Measurements from ENCODE around the gene CARMIL3.
"Not testable (repeated sequence)": the region's sequence is repeated elsewhere in the genome, so short reads cannot be mapped to it uniquely, and the experiment has no call there.

CARMIL3 gene

GRCh38 chr14:24093207-24093900 is 41.5 kb downstream of the CARMIL3 start:
- no peak for DNase-seq (ENCODE audit: low read depth in 1 of 2, low spot score in 1 of 2)

GRCh38 chr14:24093901-24094840 is 42.4 kb downstream of the CARMIL3 start, which contains the start of gene PCK2:
Gene PCK2 (plus strand): TSS chr14:24094311. CDS start chr14:24094406, 95 bp downstream.
- peak; percentile 68 to 83 for DNase-seq (ENCODE audit: low read depth in 1 of 2, low spot score in 1 of 2)

- DNase-seq (ENCODE audit: low read depth in 1 of 2, low spot score in 1 of 2), result peak in 1 of 2 donors; percentile 22
These were observed 43.0 kb downstream of the CARMIL3 start for GRCh38 chr14:24094841-24095270.

GRCh38 chr14:24095271-24096068 is 43.7 kb downstream of the CARMIL3 start:
- peak in 1 of 2 donors; percentile 37 for DNase-seq (ENCODE audit: low read depth in 1 of 2, low spot score in 1 of 2)

- DNase-seq (ENCODE audit: low read depth in 1 of 2, low spot score in 1 of 2), result no peak
These were observed 44.9 kb downstream of the CARMIL3 start for GRCh38 chr14:24096545-24097181.

- no peak for DNase-seq (ENCODE audit: low read depth in 1 of 2, low spot score in 1 of 2)
These were observed 46.6 kb downstream of the CARMIL3 start for GRCh38 chr14:24098229-24098926.

GRCh38 chr14:24098927-24099813 is 47.4 kb downstream of the CARMIL3 start:
- DNase-seq (ENCODE audit: low read depth in 1 of 2, low spot score in 1 of 2), result no peak

GRCh38 chr14:24100197-24100981 is 48.6 kb downstream of the CARMIL3 start:
- no peak for DNase-seq (ENCODE audit: low read depth in 1 of 2, low spot score in 1 of 2)

GRCh38 chr14:24100982-24101494 is 49.2 kb downstream of the CARMIL3 start:
- no peak for DNase-seq (ENCODE audit: low read depth in 1 of 2, low spot score in 1 of 2)

- DNase-seq (ENCODE audit: low read depth in 1 of 2, low spot score in 1 of 2), result no peak
These were observed 50.7 kb downstream of the CARMIL3 start for GRCh38 chr14:24102357-24103048.

- DNase-seq (ENCODE audit: low read depth in 1 of 2, low spot score in 1 of 2), result no peak
These were observed 51.6 kb downstream of the CARMIL3 start for GRCh38 chr14:24103451-24103850.

GRCh38 chr14:24105609-24106239 is 53.9 kb downstream of the CARMIL3 start:
- DNase-seq (ENCODE audit: low read depth in 1 of 2, low spot score in 1 of 2), result not testable (repeated sequence)

GRCh38 chr14:24106672-24107271 is 55.0 kb downstream of the CARMIL3 start:
- DNase-seq (ENCODE audit: low read depth in 1 of 2, low spot score in 1 of 2), result no peak

GRCh38 chr14:24108336-24108874 is 56.6 kb downstream of the CARMIL3 start:
- DNase-seq (ENCODE audit: low read depth in 1 of 2, low spot score in 1 of 2), result no peak

GRCh38 chr14:24110060-24110459 is 58.3 kb downstream of the CARMIL3 start:
- DNase-seq (ENCODE audit: low read depth in 1 of 2, low spot score in 1 of 2), result no peak

- DNase-seq (ENCODE audit: low read depth in 1 of 2, low spot score in 1 of 2), result no peak
These were observed 58.7 kb downstream of the CARMIL3 start for GRCh38 chr14:24110523-24110922.

All from activated CD4-positive, alpha-beta T cell treated with anti-CD3 and anti-CD28 coated beads, Interleukin-2, amount 50 U/mL, for 24 hours (primary cell).